ENCODE results near the gene CSF1R. TPM values are rescaled to one million over a fixed set of nuclear protein-coding genes. Genes with fewer than 3 reads are reported as not detected.

The CSF1R gene
- polyA plus RNA-seq, 2 of the 4 experiments (the other 2 are of a cell fraction): 0.06 TPM; not detected in 1

DNA sequence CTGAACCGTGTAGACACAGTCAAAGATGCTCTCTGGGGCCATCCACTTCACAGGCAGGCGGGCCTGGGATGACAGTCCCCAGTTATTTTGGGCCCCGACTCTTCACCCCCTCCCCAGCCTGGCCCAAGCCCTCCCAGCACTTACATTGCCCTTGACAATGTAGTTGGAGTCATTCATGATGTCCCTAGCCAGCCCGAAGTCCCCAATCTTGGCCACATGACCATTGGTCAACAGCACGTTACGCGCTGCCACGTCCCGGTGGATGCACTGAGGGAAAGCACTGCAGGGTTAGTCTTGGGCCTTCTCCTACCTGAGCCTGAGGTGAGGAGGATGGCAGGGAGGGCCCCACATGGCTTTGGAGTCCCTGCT, 30.3 kb downstream of the CSF1R start:
- POLR2A ChIA-PET: no interaction called here
- no peak for FAIRE-seq
- CTCF ChIA-PET: interaction anchor here (0.5 to 1.6 kb wide), 3 partner anchors 56 to 505 kb away, joined by 3 to 4 read pairs (median 3); no protein-coding TSS in a partner anchor

GRCh38 chr5:150055326-150056074, 30.9 kb downstream of the CSF1R start:
- no peaks in the 10 kb centered on the region for H3K9me3 ChIP-seq
- no peak overlapping the region for H3K4me2 ChIP-seq
- no peak for FAIRE-seq
- no peak overlapping the region for H3K27ac ChIP-seq
- ChIA-PET POLR2A (no interaction called here), CTCF (interaction anchor here (0.5 to 1.6 kb wide), 3 partner anchors 16 to 505 kb away, joined by 3 to 4 read pairs (median 3); no protein-coding TSS in a partner anchor)
- 90% methylated on average over 14 of the region's 14 CpGs for WGBS (ENCODE audit: missing lambda C conversion rate)
- TF ChIP-seq MAFK (IDR thresholded peaks at IDR 0.05; ENCODE audit: partially characterized antibody) (no peak), MYC (IDR thresholded peaks at IDR 0.05; ENCODE audit: borderline replicate concordance, low read length) (no peak), ZNF302 (CRISPR knock-in tag; IDR thresholded peaks at IDR 0.05) (no peak), RFX5 (IDR thresholded peaks at IDR 0.05) (no peak), JUNB (IDR thresholded peaks at IDR 0.05) (no peak), ESRRA (IDR thresholded peaks at IDR 0.05; ENCODE audit: borderline replicate concordance, low read length) (no peak), RAD21 (conservative IDR thresholded peaks at IDR 0.05 in 1 of 2, IDR thresholded peaks at IDR 0.05 in 1 of 2) (no peak), CEBPB (IDR thresholded peaks at IDR 0.05) (no peak), HOXB13 (CRISPR knock-in tag; IDR thresholded peaks at IDR 0.05; ENCODE audit: low read depth) (no peak), KDM1A (IDR thresholded peaks at IDR 0.05; ENCODE audit: low read depth) (no peak), REST (IDR thresholded peaks at IDR 0.05) (no peak)
- TF ChIP-seq, protein P1, sequence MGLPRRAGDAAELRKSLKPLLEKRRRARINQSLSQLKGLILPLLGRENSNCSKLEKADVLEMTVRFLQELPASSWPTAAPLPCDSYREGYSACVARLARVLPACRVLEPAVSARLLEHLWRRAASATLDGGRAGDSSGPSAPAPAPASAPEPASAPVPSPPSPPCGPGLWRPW (IDR thresholded peaks at IDR 0.05): no peak
- peaks cover 7% of the 10 kb centered on the region for H3K4me1 ChIP-seq
- peak in 1 of 2 experiments; percentile 8; a peak in 1 of 6 replicates for ATAC-seq
- H3K4me3 ChIP-seq: no peak overlapping the region
- DNase-seq (ENCODE audit: low read depth in 1 of 2, low spot score in 1 of 2): no peak

More for the DNA sequence above, 30.3 kb downstream of the CSF1R start:
- Histone ChIP-seq H3K9me3 (no peaks in the 10 kb centered on the region), H3K4me1 (peaks cover 7% of the 10 kb centered on the region), H3K4me2 (no peak overlapping the region), H3K4me3 (no peak overlapping the region), H3K27ac (no peak overlapping the region)
- TF ChIP-seq NPAS2 (CRISPR knock-in tag; IDR thresholded peaks at IDR 0.05; ENCODE audit: borderline replicate concordance): no peak
- no peak for TF ChIP-seq KDM5A (IDR thresholded peaks at IDR 0.05)
- TF ChIP-seq POLR2AphosphoS2 (conservative IDR thresholded peaks at IDR 0.05; ENCODE audit: low read length): no peak
- TF ChIP-seq MAZ (IDR thresholded peaks at IDR 0.05; ENCODE audit: borderline replicate concordance, low read depth, low read length): no peak
- TF ChIP-seq CBX8 (IDR thresholded peaks at IDR 0.05): no peak
- 93% methylated on average over 9 of the region's 9 CpGs for WGBS (ENCODE audit: missing lambda C conversion rate)
- DNase-seq (ENCODE audit: low read depth in 1 of 2, low spot score in 1 of 2) (no peak), ATAC-seq (no peak)

DNA sequence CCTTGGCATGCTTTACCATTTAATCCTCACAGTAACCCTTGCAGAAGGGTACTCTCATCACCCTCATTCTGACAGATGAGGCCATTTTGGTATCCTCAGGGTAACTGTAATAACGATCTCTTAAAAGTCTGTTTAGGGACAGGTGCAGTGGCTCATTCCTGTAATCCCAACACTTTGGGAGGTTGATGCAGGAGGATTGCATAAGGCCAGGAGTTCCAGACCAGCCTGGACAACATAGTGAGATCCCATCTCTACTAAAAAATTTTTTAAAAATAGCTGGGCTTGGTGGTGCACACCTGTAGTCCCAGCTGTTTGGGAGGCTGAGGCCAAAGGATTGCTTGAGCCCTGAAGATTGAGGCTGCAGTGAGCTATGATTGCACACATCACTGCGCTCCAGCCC, 31.8 kb downstream of the CSF1R start:
- Histone ChIP-seq H3K27ac (no peak overlapping the region), H3K4me1 (peaks cover 7% of the 10 kb centered on the region), H3K9me3 (no peaks in the 10 kb centered on the region), H3K4me2 (no peak overlapping the region), H3K4me3 (no peak overlapping the region)
- ChIA-PET POLR2A (interaction anchor here (1.3 kb wide), 1 partner anchor 9 kb away, joined by 4 read pairs; no protein-coding TSS in a partner anchor), CTCF (interaction anchor here (0.6 to 2.5 kb wide), 2 partner anchors 10 to 92 kb away, joined by 3 to 7 read pairs; no protein-coding TSS in a partner anchor)
- no peak for FAIRE-seq
- 92% methylated on average over 2 of the region's 2 CpGs for WGBS (ENCODE audit: missing lambda C conversion rate)
- no peak for ATAC-seq
- DNase-seq (ENCODE audit: low read depth in 1 of 2, low spot score in 1 of 2): no peak
- no peak for TF ChIP-seq CBX2 (IDR thresholded peaks at IDR 0.05; ENCODE audit: borderline replicate concordance, low read depth)
- no peak for TF ChIP-seq TFCP2L1 (CRISPR knock-in tag; IDR thresholded peaks at IDR 0.05)
- TF ChIP-seq, protein P2, sequence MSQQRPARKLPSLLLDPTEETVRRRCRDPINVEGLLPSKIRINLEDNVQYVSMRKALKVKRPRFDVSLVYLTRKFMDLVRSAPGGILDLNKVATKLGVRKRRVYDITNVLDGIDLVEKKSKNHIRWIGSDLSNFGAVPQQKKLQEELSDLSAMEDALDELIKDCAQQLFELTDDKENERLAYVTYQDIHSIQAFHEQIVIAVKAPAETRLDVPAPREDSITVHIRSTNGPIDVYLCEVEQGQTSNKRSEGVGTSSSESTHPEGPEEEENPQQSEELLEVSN (IDR thresholded peaks at IDR 0.05; ENCODE audit: borderline replicate concordance, low read depth): no peak
- no peak for TF ChIP-seq EHF (CRISPR knock-in tag; IDR thresholded peaks at IDR 0.05)
- TF ChIP-seq GATA3 (IDR thresholded peaks at IDR 0.05; ENCODE audit: borderline replicate concordance): no peak
- TF ChIP-seq CHD4 (IDR thresholded peaks at IDR 0.05; ENCODE audit: borderline replicate concordance): no peak
- no peak for TF ChIP-seq HOXB5 (CRISPR knock-in tag; IDR thresholded peaks at IDR 0.05)
- TF ChIP-seq SMC3 (IDR thresholded peaks at IDR 0.05): no peak
- no peak for TF ChIP-seq SREBF2 (IDR thresholded peaks at IDR 0.05)
- no peak for TF ChIP-seq JUNB (IDR thresholded peaks at IDR 0.05)
- no peak for TF ChIP-seq TP53 (CRISPR knock-in tag; IDR thresholded peaks at IDR 0.05)
- TF ChIP-seq EP300 (IDR thresholded peaks at IDR 0.05): no peak
- no peak for TF ChIP-seq PHF8 (IDR thresholded peaks at IDR 0.05; ENCODE audit: borderline replicate concordance, low read depth)

Data from A549 (cell line).